Stimulated activated CD4-positive, alpha-beta T cell treated with anti-CD3 and anti-CD28 coated beads, Interleukin-2, amount 100 ng/mL, for 4 hours (primary cell): ENCODE results near the gene DNAJC16.
A peak's percentile ranks its signal among the peaks of the same experiment; 100 is the strongest.

Experiments used
- DNase-seq: peaks from one replicate; pipeline ENCODE4 v3.0.0-alpha.2; 2020; ENCODE audit warnings: low read depth

Gene DNAJC16

DNA sequence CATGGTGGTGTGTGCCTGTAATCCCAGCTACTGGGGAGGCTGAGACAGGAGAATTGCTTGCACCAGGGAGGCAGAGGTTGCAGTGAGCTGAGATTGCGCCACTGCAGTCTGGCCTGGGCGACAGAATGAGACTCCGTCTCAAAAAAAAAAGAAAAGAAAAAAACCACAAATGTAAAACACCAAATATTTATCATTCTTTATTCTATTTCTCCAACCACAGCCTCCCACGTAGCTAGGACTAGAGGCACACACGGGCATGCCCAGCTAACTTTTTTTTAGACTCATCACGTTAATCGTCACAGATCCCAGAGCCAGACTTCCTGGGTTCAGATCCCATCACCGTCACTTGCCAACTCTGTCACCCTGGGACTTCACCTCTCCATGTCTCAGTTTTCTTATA, 13.5 kb downstream of the DNAJC16 start:
- no peak for DNase-seq

DNA sequence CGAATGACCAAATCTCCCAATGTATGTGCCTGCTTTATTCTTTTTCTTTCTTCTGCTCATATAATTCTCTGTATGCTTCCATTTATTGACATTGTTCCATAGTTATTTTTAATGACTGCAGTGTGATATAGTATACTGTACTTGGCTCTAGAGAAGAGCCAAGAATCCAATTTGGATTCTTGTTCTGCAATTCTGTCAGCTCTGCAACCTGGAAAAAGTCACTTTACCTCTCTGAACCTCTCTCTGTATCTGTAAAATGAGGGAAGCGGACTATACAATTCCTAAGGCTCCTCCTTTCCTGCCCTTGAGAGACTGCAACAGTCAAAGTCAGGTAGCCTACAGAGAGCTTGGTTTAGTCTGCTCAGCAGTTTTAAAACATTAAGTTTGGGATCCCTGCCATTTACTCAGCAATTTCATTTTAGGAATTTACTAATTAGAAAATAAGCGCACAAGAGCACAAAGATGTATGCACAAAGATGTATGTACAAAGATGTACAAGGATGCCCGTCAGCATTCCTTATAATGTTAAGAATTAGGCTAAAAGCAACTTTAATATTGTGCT, 14.7 kb downstream of the DNAJC16 start:
- DNase-seq, result no peak

DNA sequence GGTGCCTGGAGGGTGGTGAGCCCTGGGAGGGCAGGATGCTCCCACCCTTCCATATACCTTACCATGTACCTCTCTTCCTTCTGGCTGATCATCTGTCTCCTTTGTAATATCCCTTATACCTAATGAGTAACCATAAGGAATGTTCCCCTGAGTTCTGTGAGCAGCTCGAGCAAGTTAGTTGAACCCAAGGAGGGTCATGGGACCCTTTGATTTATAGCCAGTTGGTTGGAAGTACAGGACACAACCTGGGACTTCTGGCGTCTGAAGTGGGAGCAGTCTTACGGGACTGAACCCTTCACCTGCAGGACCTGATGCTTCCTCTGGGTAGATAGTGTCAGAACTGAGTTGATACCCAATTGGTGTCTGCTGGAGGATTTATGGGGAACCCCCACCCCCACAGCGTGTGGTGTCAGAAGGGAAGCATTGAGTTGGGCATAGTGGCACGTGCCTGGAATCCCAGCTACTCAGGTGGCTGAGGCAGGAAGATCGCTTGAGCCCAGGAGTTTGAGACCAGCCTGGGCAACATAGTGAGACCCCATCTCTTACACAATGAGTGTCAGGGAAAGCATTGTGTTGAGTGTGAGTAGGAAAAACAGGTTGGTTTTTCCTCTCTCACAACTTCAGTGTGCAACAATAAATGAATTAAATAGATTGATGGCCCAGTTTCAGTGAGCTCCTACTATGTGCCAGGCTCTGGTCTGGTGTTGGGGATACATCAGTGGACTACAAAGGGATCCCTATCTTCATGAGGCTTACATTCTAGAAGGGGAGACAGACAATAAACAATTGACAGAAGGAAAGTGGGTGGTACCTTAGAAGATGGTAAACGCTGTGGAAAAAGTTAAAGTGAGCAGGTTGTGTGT, 16.0 kb downstream of the DNAJC16 start:
- DNase-seq, result no peak

DNA sequence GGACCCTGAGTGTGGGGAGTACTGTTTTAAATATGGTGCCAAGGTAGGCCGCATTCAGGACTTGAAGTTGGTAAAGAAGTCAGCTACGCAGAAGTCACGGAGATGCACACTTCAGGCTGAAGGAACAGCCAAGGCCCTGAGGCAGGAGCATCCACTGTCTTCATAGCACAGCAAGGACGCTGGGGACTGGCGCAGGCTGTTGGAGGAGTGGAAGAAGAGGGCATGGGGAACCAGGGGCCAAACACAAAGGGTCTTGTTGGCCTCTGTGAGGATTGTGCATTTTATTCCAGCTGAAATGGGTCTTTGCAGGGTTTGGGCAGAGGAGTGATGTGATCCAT, 16.6 kb downstream of the DNAJC16 start:
- no peak for DNase-seq

DNA sequence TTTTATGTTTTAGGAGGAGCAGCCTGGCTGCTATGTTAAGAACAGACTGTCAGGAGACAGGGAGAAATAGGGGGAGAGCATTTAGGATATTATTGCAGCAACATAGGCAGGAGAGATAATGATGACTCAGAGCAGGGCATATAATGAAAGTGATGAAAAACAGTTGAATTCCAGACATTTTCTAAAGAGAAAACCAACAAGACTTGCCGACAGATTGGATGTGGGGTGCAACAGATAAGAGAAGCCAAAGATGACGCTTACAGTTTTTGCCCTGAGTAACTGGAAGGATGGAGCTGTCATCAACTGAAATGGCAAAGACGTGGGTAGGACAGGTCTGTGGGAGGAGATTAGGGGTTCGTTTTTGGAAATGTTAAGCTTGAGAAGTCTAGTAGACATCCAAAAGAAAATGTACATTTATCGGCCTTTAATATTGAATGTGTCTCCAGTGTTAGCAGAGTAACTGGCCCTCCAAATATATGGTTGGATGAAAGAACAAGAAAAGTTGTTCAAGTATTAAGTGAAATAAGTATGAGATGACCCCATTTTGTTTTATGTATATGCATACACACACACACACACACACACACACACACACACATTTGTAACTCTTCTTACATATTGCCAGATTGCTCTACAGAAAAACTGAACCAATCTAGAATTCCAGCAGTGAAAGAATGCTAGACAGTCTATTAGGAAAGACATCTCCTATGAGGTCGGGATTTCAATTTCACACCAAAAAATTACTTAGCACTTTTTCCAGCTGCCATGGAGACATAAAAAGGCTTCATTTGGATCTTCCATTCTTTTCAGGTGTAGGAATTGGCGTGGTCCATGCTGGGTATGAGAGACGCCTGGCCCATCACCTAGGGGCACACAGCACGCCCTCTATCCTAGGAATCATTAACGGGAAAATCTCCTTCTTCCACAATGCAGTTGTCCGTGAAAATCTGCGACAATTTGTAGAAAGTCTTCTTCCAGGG, 17.2 kb downstream of the DNAJC16 start:
- DNase-seq, result no peak

DNA sequence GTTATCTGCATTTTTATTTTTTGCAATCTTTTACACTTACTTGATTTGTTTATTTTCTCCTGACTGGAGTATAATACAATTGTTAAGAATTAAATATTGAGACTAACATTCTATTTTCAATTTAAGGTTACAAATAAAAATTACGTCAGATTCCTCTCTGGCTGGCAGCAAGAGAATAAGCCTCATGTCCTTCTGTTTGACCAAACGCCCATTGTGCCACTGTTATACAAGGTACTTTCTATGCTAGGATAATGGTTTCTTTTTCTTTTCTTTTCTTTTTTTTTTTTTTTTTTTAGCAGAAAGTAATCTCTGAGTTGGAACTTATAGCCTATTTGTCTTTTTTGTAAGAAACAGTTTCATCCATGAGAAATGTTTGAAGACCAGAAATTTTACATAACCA, 20.0 kb downstream of the DNAJC16 start:
- no peak for DNase-seq

DNA sequence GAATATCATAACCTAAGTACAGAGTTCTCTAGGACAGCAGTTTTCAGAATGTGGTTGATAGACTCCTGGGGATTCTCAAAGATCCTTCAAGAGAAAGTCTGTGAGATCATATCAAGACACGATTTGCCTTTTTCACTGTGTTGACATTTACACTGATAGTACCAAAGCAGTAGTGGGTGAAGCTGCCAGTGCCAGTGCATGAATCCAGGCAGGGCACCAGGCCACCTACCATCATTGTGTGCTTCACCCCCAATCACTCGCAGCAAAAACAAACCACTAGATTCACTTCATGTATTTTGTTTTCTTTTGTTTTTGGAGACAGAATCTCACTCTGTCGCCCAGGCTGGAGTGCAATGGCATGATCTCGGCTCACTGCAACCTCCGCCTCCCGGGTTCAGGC, 23.9 kb downstream of the DNAJC16 start:
- no peak for DNase-seq

DNA sequence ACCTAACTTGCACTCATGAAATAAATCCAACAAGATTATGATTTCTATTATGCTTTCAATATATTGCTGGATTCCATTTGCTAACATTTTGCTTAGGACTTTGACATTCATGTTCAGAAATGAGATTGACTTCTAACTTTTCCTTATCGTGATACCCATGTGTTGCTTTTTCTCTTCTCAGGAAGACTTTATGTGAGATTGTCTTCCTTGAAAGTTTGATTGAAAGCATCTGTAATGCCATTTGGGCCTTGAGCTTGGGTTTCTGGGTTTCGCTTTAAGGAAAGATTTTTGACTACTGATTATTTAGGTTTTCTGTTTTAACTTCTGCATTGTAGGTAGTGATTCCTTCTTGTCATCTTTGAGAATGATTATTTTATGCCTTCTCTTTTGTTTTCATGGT, 30.4 kb downstream of the DNAJC16 start:
- DNase-seq, result no peak

DNA sequence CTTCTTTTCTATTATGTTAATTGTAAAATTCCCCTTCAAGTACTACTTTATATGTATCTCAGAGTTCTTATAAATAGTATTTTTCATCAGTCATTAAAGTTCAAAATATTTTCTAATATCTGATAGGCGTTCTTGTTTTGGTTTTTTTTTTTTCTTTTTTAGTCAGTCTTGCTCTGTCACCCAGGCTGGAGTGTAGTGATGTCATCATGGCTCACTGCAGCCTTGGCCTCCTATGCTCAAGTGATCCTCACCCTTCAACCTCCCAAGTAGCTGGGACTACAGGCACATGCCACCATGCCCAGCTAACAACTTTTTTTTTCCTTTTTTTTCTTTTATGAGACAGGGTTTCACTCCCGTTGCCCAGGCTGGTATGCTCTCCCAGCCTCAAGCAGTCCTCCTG, 30.9 kb downstream of the DNAJC16 start:
- no peak for DNase-seq

DNA sequence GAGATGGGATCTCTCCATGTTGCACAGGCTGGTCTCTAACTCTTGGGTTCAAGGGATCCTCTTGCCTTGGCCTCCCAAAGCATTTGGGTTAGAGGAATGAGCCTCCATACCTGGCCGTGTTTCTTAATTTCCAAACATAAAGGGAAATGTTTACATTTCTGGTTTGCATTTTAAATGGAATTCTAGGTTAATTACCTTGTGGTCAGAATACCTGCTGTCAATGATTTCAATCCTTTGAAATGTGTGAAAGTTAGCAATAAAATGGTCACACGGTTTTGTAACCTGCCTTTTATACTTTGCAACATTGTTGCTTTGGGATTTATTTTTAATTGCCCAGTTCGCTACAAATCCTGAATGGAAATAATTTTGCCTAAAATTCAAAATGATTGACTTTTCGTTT, 31.9 kb downstream of the DNAJC16 start:
- DNase-seq, result no peak

DNA sequence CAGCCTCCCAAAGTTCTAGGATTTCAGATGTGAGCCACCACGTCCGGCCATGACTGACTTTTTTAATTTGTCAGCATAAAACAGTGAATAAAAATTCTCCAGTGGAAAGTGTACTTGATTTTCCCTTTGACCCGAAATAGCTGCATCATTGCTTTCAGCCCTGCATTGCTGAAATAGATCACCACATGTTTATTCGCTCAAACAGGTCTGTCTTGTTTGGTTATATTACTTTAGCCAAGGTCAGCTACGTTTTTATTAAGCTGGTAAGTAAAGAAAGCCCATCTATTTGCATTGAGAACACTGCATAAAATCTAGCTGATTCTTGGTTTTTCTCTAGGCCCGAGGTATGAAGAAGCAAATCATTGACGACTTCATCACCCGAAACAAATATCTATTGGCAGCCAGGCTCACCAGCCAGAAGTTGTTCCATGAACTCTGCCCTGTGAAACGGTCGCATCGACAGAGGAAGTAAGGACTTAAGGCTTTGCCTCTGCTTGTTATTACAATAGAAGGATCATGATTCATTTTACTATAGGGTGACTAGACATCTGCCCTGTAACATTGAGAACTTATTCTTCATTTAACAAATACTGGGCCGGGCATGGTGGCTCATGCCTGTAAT, 32.7 kb downstream of the DNAJC16 start:
- no peak for DNase-seq

DNA sequence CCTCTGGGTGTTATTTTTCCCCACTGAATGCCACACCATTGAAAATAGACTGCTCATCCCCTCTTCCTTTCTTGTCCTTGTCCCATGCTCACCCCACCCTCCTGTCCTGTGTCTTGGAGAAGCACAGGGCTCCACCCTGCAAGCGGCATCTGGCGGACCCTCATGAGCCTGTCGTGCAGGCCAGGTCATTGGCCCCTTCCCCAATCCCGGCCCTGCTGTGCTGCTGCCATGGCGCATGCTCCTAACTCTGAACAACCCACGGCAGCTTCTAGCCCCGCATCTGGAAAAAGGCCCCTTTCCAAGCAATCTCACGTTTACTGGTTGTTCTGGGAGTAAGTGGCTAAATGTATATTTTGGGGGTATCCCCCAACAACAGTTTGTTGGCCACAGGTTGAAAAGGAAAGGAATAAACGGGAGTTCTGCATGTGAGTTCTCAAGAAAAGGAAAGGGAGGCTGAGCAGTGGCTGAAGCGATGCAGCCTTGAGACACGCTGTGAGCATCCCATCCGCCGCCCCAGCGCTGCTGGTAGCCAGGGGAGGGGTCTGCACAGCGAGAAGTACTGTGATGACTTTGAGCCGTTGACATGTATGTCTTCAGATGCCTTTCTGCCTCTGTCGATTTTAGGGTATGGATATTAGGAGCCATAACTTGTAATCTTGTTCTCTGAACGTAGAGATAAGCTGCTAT, 41.9 kb downstream of the DNAJC16 start:
- DNase-seq, result no peak

DNA sequence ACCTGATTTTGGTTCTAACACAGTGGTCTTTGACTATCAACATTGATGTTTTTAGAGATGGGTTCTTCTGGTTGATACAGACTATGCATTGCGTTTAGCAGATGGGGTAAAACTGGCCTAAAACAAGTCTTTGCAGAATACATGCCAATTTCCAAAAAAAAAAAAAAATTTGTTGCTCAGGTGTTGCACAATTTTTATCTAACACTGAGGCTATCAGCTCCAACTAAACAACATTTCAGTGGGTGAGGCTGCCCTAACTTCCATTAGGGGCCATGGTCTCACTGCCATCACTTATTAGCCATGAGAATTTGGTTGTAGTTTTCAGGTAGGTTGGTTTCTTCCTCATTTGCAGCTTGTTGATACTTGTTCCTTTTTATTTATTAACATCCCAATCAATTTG, 44.2 kb downstream of the DNAJC16 start:
- DNase-seq, result no peak

DNA sequence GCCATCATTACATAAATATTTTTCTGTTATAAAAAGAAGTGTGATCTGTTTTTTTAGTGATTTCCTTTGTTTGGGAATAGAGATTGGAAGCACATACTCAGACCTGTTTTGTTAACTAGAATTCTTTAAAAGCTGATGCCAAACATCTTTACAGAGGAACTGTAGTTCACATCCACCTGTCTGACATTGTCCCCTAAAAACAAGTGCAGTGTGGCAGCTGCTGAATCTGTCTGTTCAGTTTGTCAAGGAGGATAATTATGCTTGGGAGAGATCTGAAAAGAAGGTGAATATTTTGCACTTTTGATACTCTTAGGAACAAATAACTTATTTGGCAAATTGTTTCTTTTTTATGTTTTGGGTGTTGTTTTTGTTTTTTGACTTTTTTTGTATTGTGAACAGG, 44.6 kb downstream of the DNAJC16 start:
- no peak for DNase-seq

DNA sequence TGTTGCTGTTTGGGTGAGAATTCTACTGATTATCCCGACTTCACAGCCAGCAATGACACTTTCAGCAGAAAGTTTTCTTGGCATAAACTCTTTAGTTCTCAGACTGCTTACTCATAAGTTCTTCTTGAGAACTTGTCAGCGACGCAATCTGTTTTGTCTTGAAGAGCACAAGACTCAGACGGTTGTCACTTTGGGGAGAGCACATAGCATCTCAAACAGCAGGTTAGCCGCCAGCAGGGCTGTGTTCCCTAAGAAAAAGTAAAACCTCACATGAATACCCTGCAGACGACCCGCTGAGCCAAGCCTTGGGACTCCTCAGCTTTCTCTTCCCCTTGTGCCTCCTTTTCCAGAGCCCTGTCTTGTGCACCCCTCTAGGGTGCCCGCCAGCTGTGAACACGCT, 46.8 kb downstream of the DNAJC16 start:
- DNase-seq, result no peak

DNA sequence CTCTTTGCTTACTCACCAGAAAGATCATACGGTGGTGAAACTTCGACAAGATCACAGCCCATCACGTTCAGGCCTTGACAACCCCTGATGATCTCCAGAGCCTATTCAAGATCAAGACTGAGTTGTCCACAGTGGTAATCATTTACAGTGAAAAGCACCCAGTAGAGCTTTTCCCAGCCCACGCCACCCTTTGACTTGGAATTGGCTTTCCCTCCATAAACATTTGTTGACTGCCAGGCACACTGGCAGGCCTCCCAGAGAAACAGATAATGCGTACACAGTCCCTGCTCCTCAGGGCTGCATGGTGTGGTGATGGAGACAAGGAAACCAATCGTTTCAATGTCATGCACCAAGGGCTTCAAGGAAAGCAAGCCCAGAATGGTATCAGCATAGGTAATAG, 48.1 kb downstream of the DNAJC16 start:
- no peak for DNase-seq

DNA sequence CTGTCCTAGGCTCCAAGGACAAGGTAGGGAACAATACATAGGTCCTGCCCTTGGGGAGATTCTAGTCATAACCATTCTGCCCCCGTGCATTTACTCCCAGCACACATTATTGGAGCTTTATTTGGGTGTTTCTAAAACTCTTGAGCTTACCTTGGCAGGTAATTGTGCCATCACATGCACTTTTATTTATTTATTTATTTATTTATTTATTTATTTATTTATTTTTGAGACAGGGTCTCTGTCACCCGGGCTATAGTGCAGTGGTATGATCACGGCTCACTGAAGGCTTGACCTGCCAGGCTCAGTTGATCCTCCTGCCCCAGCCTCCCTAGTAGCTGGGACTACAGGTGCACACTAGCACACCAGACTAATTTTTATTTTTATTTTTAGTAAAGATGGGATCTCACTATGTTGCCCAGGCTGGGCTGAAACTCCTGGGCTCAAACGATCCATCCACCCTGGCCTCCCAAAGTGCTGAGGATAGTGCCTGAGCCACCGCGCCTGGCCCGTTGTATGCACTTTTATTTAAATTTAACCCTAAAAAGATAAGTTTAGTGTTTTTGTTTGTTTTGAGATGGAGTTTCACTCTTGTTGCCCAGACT, 49.0 kb downstream of the DNAJC16 start:
- DNase-seq, result no peak

DNA sequence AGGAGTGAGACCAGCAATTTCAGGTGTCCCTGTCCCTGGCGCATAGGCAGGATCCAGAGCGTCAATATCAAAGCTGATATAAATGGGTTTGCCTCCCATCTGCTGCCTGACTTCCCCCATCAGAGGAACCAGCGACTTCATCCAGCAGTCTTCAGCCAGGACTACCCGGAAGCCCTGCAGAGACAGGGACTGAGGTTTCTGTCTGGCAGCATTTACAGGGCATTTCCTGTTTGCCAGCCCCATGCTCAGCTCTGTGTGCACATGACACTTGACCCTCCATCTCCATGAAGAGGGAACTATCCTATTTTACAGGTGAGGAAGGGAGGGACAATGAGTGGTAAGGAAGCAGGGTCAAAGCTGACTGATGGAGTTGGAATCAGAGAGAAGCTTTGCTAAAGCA, 51.0 kb downstream of the DNAJC16 start:
- DNase-seq, result no peak

DNA sequence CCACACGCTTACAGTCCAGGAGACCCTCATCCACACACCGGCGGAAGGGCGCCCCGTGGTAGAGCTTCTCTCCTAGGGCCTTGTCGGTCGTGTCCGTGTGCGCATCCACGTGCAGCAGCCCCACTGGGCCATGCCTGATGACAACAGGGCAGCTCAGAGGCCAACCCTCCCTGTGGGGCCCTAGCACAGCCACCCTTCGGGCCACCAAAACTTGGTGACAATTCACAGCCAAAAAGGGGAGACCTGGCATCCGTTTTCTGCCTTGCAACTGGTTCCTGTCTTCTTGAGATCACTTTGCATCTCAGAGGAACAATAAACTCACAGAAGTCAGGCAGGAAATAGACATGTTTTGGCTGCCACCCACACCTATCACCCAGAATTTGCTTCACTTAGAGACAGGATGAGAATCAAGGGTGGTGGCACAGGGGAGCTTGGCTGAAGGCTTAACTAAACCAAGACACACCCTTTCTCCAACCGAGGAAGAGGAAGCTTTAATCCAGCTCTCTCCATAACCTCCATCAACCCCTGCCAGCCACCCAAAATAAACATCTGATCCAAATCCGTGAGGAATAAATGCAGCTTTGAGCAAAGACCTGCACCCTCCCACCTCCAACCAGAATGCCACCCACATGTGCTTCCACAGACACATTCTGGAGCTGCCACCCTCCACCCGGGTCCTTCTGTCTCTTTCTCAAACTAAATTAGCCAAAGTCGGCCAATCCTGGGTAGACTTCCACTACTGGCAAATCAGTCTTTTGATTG, 52.5 kb downstream of the DNAJC16 start:
- DNase-seq, result peak; percentile 26

DNA sequence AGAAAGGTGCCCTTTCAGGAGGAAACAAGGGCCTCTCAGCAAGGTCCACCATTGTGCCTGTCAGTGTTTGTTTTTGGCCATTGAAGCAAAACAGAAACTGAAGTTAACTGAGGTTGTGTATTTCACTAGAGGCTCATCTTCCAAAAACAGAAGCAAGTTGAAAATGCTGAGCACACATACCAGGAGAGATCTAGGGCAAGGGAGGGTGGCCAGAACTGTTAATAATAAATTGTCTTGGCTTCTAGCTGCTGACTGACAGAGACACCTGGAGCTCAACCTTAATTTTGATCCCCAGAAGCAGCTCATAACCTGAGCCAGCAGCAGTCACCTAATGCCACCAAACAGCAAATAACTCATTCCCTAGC, 53.0 kb downstream of the DNAJC16 start:
- no peak for DNase-seq
